Thyroid gland (tissue), 4 donors: ENCODE data around the gene OGFOD3. TPM values are rescaled to one million over a fixed set of nuclear protein-coding genes. Genes with fewer than 3 reads are reported as not detected.

Source experiments
- DNase-seq, 2 donors: peaks; one replicate each; pipeline ENCODE4 v3.0.0-alpha.2; 2019
- H3K27ac ChIP-seq, 3 donors: fragments of 200-600 bp; sonication (generic); 1 replicate in 2 of 3; 2 replicates in 1 of 3; pipeline ENCODE4 v1.5.1; 2016 to 2019; ENCODE audit warnings: mild to moderate bottlenecking in 1 of 3, moderate library complexity in 1 of 3
- H3K27me3 ChIP-seq: fragments of 200-600 bp; sonication (generic); one replicate; pipeline ENCODE4 v1.5.1; 2019
- H3K36me3 ChIP-seq, 2 donors: fragments of 200-600 bp; sonication (generic); one replicate each; pipeline ENCODE4 v1.5.1; 2016 to 2019
- H3K4me1 ChIP-seq, 2 donors: fragments of 200-600 bp; sonication (generic); one replicate each; pipeline ENCODE4 v1.5.1; 2017 to 2019
- H3K4me3 ChIP-seq, 3 donors: fragments of 200-600 bp; sonication (generic); replicated peaks in 1 of 3; 1 replicate in 2 of 3; 2 replicates in 1 of 3; pipeline ENCODE4 v1.5.1; 2016; ENCODE audit warnings: mild to moderate bottlenecking in 1 of 3
- H3K9me3 ChIP-seq: fragments of 200-600 bp; sonication (generic); one replicate; pipeline ENCODE4 v1.5.1; 2017
- POLR2A ChIP-seq, 2 donors: fragments of 450-650 bp; IDR thresholded peaks; one replicate each; pipeline ENCODE4 v1.6.1; 2017; ENCODE audit warnings: antibody characterized with exemption in 2 of 2, mild to moderate bottlenecking in 2 of 2, moderate library complexity in 1 of 2
- WGBS, 2 donors: methylation state at CpG; one replicate each; pipeline ENCODE4 v1.1.5; 2017; 5-methylcytosine and 5-hydroxymethylcytosine counted together
- intact Hi-C: fragments of 100-400 bp; cut with DNase I; formaldehyde crosslinking; loops from one replicate; pipeline ENCODE4 v1.15.1; 2023
- total RNA-seq, 4 donors: library from RNA; depleted of rRNA; stranded (reverse); fragments of >200 nt; gene quantifications; one replicate each; pipeline ENCODE4 v1.2.3, GENCODE V29; 2016
- TF ChIP-seq, protein P1 (sequence below), 6 experiments: fragments of 200-600 bp in 3 of 6; fragments of 450-650 bp in 3 of 6; sonication (generic) in 3 of 6; IDR thresholded peaks; one replicate each; pipeline ENCODE4 v1.5.1; 2016 to 2019; ENCODE audit warnings: antibody characterized with exemption in 6 of 6, mild to moderate bottlenecking in 2 of 6, inconsistent platforms in 1 of 6, moderate library complexity in 1 of 6

Gene OGFOD3
- total RNA-seq, 4 donors from 2014 or later: 46.5 to 57.5 (median 55.1) TPM

- H3K36me3 ChIP-seq: peaks cover 0 to 9% of the 10 kb centered on the region in 2 donors
- WGBS, 2 donors: 93 to 96% methylated on average over 5 to 20 of the region's 40 CpGs
These were observed 25.3 kb upstream of the OGFOD3 start for GRCh38 chr17:82443465-82444283.

DNA sequence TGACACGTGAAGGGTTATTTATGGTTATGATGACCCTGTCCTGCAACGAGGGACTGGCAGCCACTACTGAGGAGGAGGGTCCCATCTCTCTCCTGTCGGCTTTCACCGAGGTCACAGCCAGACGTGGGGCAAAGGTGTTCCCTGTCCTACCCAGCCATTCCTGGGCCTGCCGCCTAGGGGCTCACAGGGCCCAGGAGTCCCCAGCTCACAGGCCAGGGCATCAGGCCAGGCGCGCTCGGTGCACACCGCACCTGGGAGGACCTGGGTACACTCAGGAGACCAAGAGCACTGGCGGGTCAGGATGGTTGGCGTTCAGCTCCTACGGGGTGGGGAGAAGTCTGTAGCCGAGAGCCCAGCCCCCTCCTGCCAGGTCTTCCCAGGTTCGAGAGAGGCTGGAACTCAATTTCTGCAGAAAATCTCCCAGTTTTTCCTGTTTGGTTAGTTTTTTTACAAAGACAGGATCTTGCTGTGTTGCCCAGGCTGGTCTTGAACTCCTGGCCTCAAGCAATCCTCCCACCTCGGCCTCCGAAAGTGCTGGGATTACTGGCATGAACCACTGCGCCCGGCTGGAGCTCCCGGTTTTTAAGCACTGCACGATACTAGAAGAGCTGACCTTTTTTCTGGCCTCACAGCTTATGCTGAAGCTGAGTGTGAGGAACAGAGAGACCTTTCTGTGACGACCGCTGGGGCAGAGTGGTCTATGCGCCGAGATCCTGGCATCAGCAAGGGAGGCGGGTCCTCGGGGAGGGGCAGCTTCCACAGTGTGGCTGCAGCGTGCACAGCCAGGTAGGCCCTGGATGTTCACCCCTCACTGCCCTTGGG lies 24.5 kb upstream of the OGFOD3 start:
- TF ChIP-seq, protein P1, sequence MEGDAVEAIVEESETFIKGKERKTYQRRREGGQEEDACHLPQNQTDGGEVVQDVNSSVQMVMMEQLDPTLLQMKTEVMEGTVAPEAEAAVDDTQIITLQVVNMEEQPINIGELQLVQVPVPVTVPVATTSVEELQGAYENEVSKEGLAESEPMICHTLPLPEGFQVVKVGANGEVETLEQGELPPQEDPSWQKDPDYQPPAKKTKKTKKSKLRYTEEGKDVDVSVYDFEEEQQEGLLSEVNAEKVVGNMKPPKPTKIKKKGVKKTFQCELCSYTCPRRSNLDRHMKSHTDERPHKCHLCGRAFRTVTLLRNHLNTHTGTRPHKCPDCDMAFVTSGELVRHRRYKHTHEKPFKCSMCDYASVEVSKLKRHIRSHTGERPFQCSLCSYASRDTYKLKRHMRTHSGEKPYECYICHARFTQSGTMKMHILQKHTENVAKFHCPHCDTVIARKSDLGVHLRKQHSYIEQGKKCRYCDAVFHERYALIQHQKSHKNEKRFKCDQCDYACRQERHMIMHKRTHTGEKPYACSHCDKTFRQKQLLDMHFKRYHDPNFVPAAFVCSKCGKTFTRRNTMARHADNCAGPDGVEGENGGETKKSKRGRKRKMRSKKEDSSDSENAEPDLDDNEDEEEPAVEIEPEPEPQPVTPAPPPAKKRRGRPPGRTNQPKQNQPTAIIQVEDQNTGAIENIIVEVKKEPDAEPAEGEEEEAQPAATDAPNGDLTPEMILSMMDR (IDR thresholded peaks at IDR 0.05): no peak
- TF ChIP-seq POLR2A (IDR thresholded peaks at IDR 0.05): no peak
- H3K4me1 ChIP-seq: peaks cover 0 to 12% of the 10 kb centered on the region in 2 donors
- H3K36me3 ChIP-seq: peaks cover 0 to 9% of the 10 kb centered on the region in 2 donors
- H3K4me3 ChIP-seq: no peak overlapping the region
- no peaks in the 10 kb centered on the region for H3K27me3 ChIP-seq
- no peaks in the 10 kb centered on the region for H3K9me3 ChIP-seq
- intact Hi-C loops: no loop called here
- 91 to 93% methylated on average over 26 to 28 of the region's 28 CpGs for WGBS, 2 donors
- no peak for DNase-seq
- no peak overlapping the region for H3K27ac ChIP-seq

More at GRCh38 chr17:82443465-82444283, 25.3 kb upstream of the OGFOD3 start:
- Histone ChIP-seq H3K27ac (no peak overlapping the region), H3K4me3 (no peak overlapping the region), H3K4me1 (peaks cover 0 to 12% of the 10 kb centered on the region in 2 donors), H3K9me3 (no peaks in the 10 kb centered on the region), H3K27me3 (no peaks in the 10 kb centered on the region)
- intact Hi-C loops: no loop called here
- no peak for DNase-seq
- TF ChIP-seq, protein P1 (IDR thresholded peaks at IDR 0.05): no peak
- no peak for TF ChIP-seq POLR2A (IDR thresholded peaks at IDR 0.05)

DNA sequence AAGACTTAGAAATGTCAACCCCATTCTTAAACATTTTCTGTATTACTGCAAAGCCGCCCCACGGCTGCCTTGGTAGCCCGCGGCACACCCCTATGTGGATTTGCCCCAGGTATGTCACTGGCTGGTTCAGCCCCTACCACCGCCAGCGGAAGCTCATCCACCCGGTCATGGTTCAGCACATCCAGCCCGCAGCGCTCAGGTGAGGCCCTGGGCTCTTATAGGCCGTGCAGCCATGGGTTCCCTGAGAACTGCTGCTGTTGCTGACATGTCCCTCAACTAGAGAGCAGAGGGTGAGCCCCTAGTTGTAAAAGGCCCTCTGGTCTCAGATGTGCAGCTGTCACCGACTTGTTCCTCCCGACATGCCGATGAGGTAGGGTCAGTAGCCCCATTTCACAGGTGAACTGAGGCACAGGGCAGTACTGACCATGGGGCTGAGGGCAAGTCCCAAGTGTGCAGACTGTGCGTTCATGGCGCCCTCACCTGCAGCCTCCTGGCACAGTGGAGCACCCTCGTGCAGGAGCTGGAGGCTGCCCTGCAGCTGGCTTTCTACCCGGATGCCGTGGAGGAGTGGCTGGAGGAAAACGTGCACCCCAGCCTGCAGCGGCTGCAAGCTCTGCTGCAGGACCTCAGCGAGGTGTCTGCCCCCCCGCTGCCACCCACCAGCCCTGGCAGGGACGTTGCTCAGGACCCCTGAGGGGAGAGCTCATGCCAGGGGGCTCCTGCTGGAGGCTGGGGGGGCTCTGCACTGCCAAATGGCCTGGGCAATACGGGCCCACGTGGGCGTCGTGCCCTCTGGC lies 23.5 kb upstream of the OGFOD3 start:
- no peak for TF ChIP-seq POLR2A (IDR thresholded peaks at IDR 0.05)
- TF ChIP-seq, protein P1 (IDR thresholded peaks at IDR 0.05): no peak
- Histone ChIP-seq H3K27me3 (no peaks in the 10 kb centered on the region), H3K4me3 (no peak overlapping the region), H3K9me3 (no peaks in the 10 kb centered on the region), H3K27ac (no peak overlapping the region), H3K4me1 (peaks cover 0 to 14% of the 10 kb centered on the region in 2 donors), H3K36me3 (peaks cover 0 to 9% of the 10 kb centered on the region in 2 donors)
- WGBS, 2 donors: 86% methylated on average over 11 to 20 of the region's 27 CpGs
- intact Hi-C loops: no loop called here
- DNase-seq: no peak

- intact Hi-C loops: no loop called here
- H3K36me3 ChIP-seq: peaks cover 0 to 9% of the 10 kb centered on the region in 2 donors
- no peak for DNase-seq
- TF ChIP-seq, protein P1 (IDR thresholded peaks at IDR 0.05): no peak
- no peak for TF ChIP-seq POLR2A (IDR thresholded peaks at IDR 0.05)
- no peaks in the 10 kb centered on the region for H3K27me3 ChIP-seq
- WGBS, 2 donors: 73 to 75% methylated on average over 16 of the region's 17 CpGs
- no peak overlapping the region for H3K27ac ChIP-seq
- H3K9me3 ChIP-seq: no peaks in the 10 kb centered on the region
- H3K4me3 ChIP-seq: no peak overlapping the region
- H3K4me1 ChIP-seq: peaks cover 0 to 21% of the 10 kb centered on the region in 2 donors
These were observed 22.7 kb upstream of the OGFOD3 start for GRCh38 chr17:82440991-82441627.
